Lung (tissue), 13 donors: ENCODE results near the gene SLC6A15. TPM values are rescaled to one million over a fixed set of nuclear protein-coding genes. Genes with fewer than 3 reads are reported as not detected.

Experiments used
- ATAC-seq: fragments of 200-7000 bp; cut with Tn5 transposase; one replicate; pipeline ENCODE4 v1.9.1; 2020; ENCODE audit warnings: moderate number of reproducible peaks; ENCODE audit not compliant: insufficient read depth, low FRiP score
- DNase-seq, 3 donors: peaks; one replicate each; pipeline ENCODE4 v3.0.0-alpha.2; 2013 to 2017
- H3K27ac ChIP-seq, 2 donors: one replicate each; pipeline ENCODE4 v1.5.1; 2013; ENCODE audit warnings: mild to moderate bottlenecking in 2 of 2, moderate library complexity in 2 of 2, control low read depth in 1 of 2, inconsistent platforms in 1 of 2, low read depth in 1 of 2, low read length in 1 of 2
- H3K27me3 ChIP-seq, 3 donors: one replicate each; pipeline ENCODE4 v1.5.1; 2013; ENCODE audit warnings: low read length in 2 of 3; ENCODE audit not compliant: control insufficient read depth in 3 of 3, insufficient read depth in 3 of 3
- H3K36me3 ChIP-seq, 4 donors: one replicate each; pipeline ENCODE4 v1.5.1; 2013; ENCODE audit warnings: low read length in 4 of 4, mild to moderate bottlenecking in 1 of 4, moderate library complexity in 1 of 4; ENCODE audit not compliant: control insufficient read depth in 4 of 4, insufficient read depth in 4 of 4
- H3K4me1 ChIP-seq, 5 donors: one replicate each; pipeline ENCODE4 v1.5.1; 2013; ENCODE audit warnings: low read length in 5 of 5, mild to moderate bottlenecking in 2 of 5, moderate library complexity in 1 of 5; ENCODE audit not compliant: control insufficient read depth in 5 of 5, insufficient read depth in 5 of 5
- H3K4me3 ChIP-seq: one replicate; pipeline ENCODE4 v1.5.1; 2013; ENCODE audit warnings: mild to moderate bottlenecking, control low read depth, moderate library complexity
- H3K9ac ChIP-seq, 2 donors: one replicate each; pipeline ENCODE4 v1.5.1; 2013; ENCODE audit warnings: low read length in 2 of 2, control low read depth in 1 of 2; ENCODE audit not compliant: insufficient read depth in 1 of 2
- H3K9me3 ChIP-seq, 4 donors: one replicate each; pipeline ENCODE4 v1.5.1; 2013; ENCODE audit warnings: low read length in 3 of 4, mild to moderate bottlenecking in 1 of 4, moderate library complexity in 1 of 4; ENCODE audit not compliant: control insufficient read depth in 4 of 4, insufficient read depth in 3 of 4
- WGBS, 2 donors: extraction: QIAGEN DNeasy Blood & Tissue Kit; methylation state at CpG; one replicate each; pipeline ENCODE4 v1.1.7; 2013; 5-methylcytosine and 5-hydroxymethylcytosine counted together
- polyA plus RNA-seq, 2 donors: library from polyadenylated mRNA; stranded (reverse); fragments of 200-250 nt; gene quantifications; one replicate each; pipeline ENCODE4 v1.2.1, GENCODE V29; 2013
- small RNA-seq: library from RNA; depleted of rRNA; stranded (forward); fragments of <200 nt; gene quantifications from one replicate; pipeline ENCODE3, GENCODE V24; 2014; ENCODE audit warnings: low replicate concordance
- total RNA-seq, 2 donors: library from RNA; depleted of rRNA in 1 of 2; stranded (reverse); fragments of >200 nt in 1 of 2; gene quantifications; one replicate each; pipeline ENCODE4 v1.2.1, GENCODE V29; 2014 to 2021
- TF ChIP-seq, protein P1 (sequence below): IDR thresholded peaks from 2 replicates; pipeline ENCODE4 v1.5.1; 2012; ENCODE audit warnings: mild to moderate bottlenecking; ENCODE audit errors: control extremely low read depth, extremely low read depth
- donor health status: control.
- donor health status: control.
- donor health status: Bipolar disorder and iron deficiency.
- donor health status: healthy.
- donor health status: DM: yes; HTN: yes; CAD: no.

SLC6A15 gene
- total and polyA plus RNA-seq, 4 donors: 0.02 to 0.34 (median 0.11) TPM; not detected in 1

DNA sequence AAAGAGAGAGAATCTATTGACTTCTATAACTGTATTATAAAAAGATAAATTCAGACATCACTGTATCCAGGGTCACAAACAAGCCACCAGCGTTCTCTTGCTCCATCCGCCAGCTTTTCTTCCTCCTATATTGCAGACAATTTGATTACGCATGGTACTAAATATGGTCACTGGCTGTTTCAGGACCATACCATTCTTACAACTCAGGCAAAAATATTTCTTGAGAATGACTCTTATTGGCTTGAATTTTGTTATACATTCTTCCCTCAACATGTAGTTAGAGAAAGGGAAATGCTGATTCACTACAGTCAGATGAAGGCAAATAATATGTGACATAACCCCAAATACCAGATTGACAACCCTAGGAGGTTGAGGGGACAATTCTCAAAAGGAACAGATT is 101.3 kb downstream of the SLC6A15 start:
- Histone ChIP-seq H3K27ac (no peak overlapping the region), H3K9me3 (no peaks in the 10 kb centered on the region), H3K4me1 (no peaks in the 10 kb centered on the region), H3K9ac (no peak overlapping the region), H3K36me3 (no peaks in the 10 kb centered on the region), H3K4me3 (no peak overlapping the region), H3K27me3 (no peaks in the 10 kb centered on the region)
- DNase-seq: no peak
- TF ChIP-seq, protein P1, sequence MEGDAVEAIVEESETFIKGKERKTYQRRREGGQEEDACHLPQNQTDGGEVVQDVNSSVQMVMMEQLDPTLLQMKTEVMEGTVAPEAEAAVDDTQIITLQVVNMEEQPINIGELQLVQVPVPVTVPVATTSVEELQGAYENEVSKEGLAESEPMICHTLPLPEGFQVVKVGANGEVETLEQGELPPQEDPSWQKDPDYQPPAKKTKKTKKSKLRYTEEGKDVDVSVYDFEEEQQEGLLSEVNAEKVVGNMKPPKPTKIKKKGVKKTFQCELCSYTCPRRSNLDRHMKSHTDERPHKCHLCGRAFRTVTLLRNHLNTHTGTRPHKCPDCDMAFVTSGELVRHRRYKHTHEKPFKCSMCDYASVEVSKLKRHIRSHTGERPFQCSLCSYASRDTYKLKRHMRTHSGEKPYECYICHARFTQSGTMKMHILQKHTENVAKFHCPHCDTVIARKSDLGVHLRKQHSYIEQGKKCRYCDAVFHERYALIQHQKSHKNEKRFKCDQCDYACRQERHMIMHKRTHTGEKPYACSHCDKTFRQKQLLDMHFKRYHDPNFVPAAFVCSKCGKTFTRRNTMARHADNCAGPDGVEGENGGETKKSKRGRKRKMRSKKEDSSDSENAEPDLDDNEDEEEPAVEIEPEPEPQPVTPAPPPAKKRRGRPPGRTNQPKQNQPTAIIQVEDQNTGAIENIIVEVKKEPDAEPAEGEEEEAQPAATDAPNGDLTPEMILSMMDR: no peak
- ATAC-seq: no peak
- 75 to 79% methylated on average over 3 of the region's 3 CpGs for WGBS, 2 donors

- Histone ChIP-seq H3K9me3 (no peaks in the 10 kb centered on the region), H3K27ac (no peak overlapping the region), H3K4me3 (no peak overlapping the region), H3K4me1 (no peaks in the 10 kb centered on the region), H3K36me3 (no peaks in the 10 kb centered on the region), H3K27me3 (no peaks in the 10 kb centered on the region), H3K9ac (no peak overlapping the region)
- ATAC-seq (no peak), DNase-seq (no peak)
- 88 to 100% methylated on average over 1 of the region's 1 CpG for WGBS, 2 donors
- TF ChIP-seq, protein P1: no peak
Observed at GRCh38 chr12:84810611-84811010, 102.0 kb downstream of the SLC6A15 start.

Small RNA genes within 50 kb of the gene (small RNA-seq; reads per million reads assigned to genes)
- gene AC128657.1: not detected

Other genes with a start within 250 kb of the SLC6A15 start
- 10 to 100 TPM; 13.7 to 17.1 TPM for gene TSPAN19, start 123.5 kb upstream of the SLC6A15 start, total RNA-seq
- gene TSPAN19, start 123.5 kb upstream of the SLC6A15 start, polyA plus RNA-seq: 10 to 100 TPM; 10.5 to 21.5 TPM
- gene LRRIQ1, start 123.6 kb upstream of the SLC6A15 start, total RNA-seq: 10 to 100 TPM; 19.4 to 33.2 TPM
- gene LRRIQ1, start 123.6 kb upstream of the SLC6A15 start, polyA plus RNA-seq: 1 to 10 TPM; 3.4 to 4.6 TPM